ENCODE results near the gene TTC38.

TTC38 gene

DNA sequence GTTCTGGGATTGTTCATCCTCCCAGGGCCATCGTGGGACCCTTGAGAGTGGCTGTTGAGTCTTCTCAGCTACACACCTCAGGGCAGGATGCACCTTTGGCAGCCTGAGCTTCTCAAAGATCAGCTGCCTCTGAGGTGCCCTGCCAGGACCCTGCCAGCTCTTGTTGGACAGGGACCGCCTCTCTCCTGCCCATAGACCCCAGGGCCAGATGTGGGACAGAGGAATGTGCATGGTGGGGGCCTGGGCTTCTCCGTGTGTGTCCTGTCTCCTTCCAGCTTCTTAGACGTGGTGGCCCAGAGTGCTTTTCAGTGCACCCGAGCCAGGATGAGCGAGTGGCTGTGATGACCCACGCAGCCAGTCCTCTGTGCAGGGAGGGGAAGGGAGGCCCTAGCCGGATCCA lies 61.8 kb downstream of the TTC38 start:
- ChIA-PET POLR2A (no interaction called here), CTCF (interaction anchor here (1.6 kb wide), 1 partner anchor 212 kb away, joined by 5 read pairs; no protein-coding TSS in a partner anchor)
- Histone ChIP-seq H3K4me1 (ENCODE audit: control insufficient read depth, insufficient read depth, low read length) (no peaks in the 10 kb centered on the region), H3K36me3 (ENCODE audit: control insufficient read depth in 2 of 2, insufficient read depth in 1 of 2, low read length in 2 of 2) (peaks cover 64 to 91% of the 10 kb centered on the region in 2 experiments), H3K9me3 (ENCODE audit: control insufficient read depth, insufficient read depth, low read depth, low read length) (no peaks in the 10 kb centered on the region), H3K27ac (ENCODE audit: extremely low read depth, low read depth, low read length) (no peak overlapping the region), H3K4me3 (ENCODE audit: low read depth, low read length) (no peak overlapping the region)
- no peak for TF ChIP-seq ZNF629 (tag by site-specific recombination; IDR thresholded peaks at IDR 0.05)
- no peak for TF ChIP-seq KLF8 (tag by site-specific recombination; IDR thresholded peaks at IDR 0.05)
- no peak for TF ChIP-seq ZNF776 (tag by site-specific recombination; IDR thresholded peaks at IDR 0.05; ENCODE audit: borderline replicate concordance)
- TF ChIP-seq, protein P1, sequence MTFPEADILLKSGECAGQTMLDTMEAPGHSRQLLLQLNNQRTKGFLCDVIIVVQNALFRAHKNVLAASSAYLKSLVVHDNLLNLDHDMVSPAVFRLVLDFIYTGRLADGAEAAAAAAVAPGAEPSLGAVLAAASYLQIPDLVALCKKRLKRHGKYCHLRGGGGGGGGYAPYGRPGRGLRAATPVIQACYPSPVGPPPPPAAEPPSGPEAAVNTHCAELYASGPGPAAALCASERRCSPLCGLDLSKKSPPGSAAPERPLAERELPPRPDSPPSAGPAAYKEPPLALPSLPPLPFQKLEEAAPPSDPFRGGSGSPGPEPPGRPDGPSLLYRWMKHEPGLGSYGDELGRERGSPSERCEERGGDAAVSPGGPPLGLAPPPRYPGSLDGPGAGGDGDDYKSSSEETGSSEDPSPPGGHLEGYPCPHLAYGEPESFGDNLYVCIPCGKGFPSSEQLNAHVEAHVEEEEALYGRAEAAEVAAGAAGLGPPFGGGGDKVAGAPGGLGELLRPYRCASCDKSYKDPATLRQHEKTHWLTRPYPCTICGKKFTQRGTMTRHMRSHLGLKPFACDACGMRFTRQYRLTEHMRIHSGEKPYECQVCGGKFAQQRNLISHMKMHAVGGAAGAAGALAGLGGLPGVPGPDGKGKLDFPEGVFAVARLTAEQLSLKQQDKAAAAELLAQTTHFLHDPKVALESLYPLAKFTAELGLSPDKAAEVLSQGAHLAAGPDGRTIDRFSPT (tag by site-specific recombination; IDR thresholded peaks at IDR 0.05): no peak
- no peak for TF ChIP-seq ZNF324 (tag by site-specific recombination; IDR thresholded peaks at IDR 0.05)

DNA sequence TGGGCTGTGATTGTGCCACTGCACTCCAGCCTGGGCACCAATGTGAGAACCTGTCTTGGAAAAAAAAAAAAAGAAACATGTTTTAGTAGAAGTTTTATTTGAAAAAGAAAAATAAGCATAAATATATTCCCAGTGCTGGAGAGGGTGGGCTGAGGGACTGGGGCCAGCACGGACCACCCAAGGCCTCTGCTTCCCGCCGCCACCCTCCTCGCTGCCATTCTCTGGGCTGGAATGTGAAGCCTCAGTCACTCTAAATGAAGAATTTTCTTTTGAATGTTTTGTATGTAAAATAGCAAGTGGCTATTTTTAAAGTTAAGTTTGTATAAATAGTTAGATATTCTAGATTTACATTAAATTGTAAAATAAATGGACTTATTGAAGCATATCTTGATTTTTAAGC lies 62.6 kb downstream of the TTC38 start:
- ChIA-PET POLR2A (no interaction called here), CTCF (interaction anchor here (0.7 to 1.6 kb wide), 3 partner anchors 8 to 211 kb away, joined by 3 to 5 read pairs (median 3); no protein-coding TSS in a partner anchor)
- Histone ChIP-seq H3K36me3 (ENCODE audit: control insufficient read depth in 2 of 2, insufficient read depth in 1 of 2, low read length in 2 of 2) (peaks cover 56 to 83% of the 10 kb centered on the region in 2 experiments), H3K4me1 (ENCODE audit: control insufficient read depth, insufficient read depth, low read length) (no peaks in the 10 kb centered on the region), H3K4me3 (ENCODE audit: low read depth, low read length) (no peak overlapping the region), H3K9me3 (ENCODE audit: control insufficient read depth, insufficient read depth, low read depth, low read length) (no peaks in the 10 kb centered on the region), H3K27ac (ENCODE audit: extremely low read depth, low read depth, low read length) (no peak overlapping the region)
- TF ChIP-seq, protein P1 (tag by site-specific recombination; IDR thresholded peaks at IDR 0.05): no peak
- TF ChIP-seq SP7 (tag by site-specific recombination; IDR thresholded peaks at IDR 0.05) (no peak), ZBTB17 (tag by site-specific recombination; IDR thresholded peaks at IDR 0.05) (no peak), ZBTB7A (tag by site-specific recombination; IDR thresholded peaks at IDR 0.05; ENCODE audit: low read depth) (no peak), ZNF677 (tag by site-specific recombination; IDR thresholded peaks at IDR 0.05) (no peak), ZNF561 (tag by site-specific recombination; IDR thresholded peaks at IDR 0.05; ENCODE audit: borderline replicate concordance) (no peak), ZNF138 (tag by site-specific recombination; IDR thresholded peaks at IDR 0.05; ENCODE audit: borderline replicate concordance) (no peak), KLF8 (tag by site-specific recombination; IDR thresholded peaks at IDR 0.05) (no peak), ZNF174 (tag by site-specific recombination; IDR thresholded peaks at IDR 0.05) (no peak), ZNF169 (tag by site-specific recombination; IDR thresholded peaks at IDR 0.05) (no peak)
- TF ChIP-seq, protein P2, sequence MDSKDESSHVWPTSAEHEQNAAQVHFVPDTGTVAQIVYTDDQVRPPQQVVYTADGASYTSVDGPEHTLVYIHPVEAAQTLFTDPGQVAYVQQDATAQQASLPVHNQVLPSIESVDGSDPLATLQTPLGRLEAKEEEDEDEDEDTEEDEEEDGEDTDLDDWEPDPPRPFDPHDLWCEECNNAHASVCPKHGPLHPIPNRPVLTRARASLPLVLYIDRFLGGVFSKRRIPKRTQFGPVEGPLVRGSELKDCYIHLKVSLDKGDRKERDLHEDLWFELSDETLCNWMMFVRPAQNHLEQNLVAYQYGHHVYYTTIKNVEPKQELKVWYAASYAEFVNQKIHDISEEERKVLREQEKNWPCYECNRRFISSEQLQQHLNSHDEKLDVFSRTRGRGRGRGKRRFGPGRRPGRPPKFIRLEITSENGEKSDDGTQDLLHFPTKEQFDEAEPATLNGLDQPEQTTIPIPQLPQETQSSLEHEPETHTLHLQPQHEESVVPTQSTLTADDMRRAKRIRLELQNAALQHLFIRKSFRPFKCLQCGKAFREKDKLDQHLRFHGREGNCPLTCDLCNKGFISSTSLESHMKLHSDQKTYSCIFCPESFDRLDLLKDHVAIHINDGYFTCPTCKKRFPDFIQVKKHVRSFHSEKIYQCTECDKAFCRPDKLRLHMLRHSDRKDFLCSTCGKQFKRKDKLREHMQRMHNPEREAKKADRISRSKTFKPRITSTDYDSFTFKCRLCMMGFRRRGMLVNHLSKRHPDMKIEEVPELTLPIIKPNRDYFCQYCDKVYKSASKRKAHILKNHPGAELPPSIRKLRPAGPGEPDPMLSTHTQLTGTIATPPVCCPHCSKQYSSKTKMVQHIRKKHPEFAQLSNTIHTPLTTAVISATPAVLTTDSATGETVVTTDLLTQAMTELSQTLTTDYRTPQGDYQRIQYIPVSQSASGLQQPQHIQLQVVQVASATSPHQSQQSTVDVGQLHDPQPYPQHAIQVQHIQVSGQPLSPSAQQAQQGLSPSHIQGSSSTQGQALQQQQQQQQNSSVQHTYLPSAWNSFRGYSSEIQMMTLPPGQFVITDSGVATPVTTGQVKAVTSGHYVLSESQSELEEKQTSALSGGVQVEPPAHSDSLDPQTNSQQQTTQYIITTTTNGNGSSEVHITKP (tag by site-specific recombination; IDR thresholded peaks at IDR 0.05): no peak
- TF ChIP-seq, protein P3, sequence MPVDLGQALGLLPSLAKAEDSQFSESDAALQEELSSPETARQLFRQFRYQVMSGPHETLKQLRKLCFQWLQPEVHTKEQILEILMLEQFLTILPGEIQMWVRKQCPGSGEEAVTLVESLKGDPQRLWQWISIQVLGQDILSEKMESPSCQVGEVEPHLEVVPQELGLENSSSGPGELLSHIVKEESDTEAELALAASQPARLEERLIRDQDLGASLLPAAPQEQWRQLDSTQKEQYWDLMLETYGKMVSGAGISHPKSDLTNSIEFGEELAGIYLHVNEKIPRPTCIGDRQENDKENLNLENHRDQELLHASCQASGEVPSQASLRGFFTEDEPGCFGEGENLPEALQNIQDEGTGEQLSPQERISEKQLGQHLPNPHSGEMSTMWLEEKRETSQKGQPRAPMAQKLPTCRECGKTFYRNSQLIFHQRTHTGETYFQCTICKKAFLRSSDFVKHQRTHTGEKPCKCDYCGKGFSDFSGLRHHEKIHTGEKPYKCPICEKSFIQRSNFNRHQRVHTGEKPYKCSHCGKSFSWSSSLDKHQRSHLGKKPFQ (tag by site-specific recombination; IDR thresholded peaks at IDR 0.05): no peak
- TF ChIP-seq, protein P4, sequence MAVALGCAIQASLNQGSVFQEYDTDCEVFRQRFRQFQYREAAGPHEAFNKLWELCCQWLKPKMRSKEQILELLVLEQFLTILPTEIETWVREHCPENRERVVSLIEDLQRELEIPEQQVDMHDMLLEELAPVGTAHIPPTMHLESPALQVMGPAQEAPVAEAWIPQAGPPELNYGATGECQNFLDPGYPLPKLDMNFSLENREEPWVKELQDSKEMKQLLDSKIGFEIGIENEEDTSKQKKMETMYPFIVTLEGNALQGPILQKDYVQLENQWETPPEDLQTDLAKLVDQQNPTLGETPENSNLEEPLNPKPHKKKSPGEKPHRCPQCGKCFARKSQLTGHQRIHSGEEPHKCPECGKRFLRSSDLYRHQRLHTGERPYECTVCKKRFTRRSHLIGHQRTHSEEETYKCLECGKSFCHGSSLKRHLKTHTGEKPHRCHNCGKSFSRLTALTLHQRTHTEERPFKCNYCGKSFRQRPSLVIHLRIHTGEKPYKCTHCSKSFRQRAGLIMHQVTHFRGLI (tag by site-specific recombination; IDR thresholded peaks at IDR 0.05): no peak
